Karpas-422 (cell line): ENCODE measurements around the gene PPIL6. TPM values are rescaled to one million over a fixed set of nuclear protein-coding genes. Genes with fewer than 3 reads are reported as not detected.

Experiments used
- DNase-seq: peaks from one replicate; pipeline ENCODE4 v3.0.0-alpha.2; 2015
- H2AFZ ChIP-seq: fragments of 200-600 bp; sonication (generic); 2 replicates; pipeline ENCODE4 v1.6.1; 2014; ENCODE audit warnings: antibody characterized with exemption, low read length, mixed read lengths
- H3K27ac ChIP-seq: fragments of 200-600 bp; sonication (generic); 2 replicates; pipeline ENCODE4 v1.5.1; 2014; ENCODE audit warnings: mild to moderate bottlenecking, low read length, moderate library complexity
- H3K27me3 ChIP-seq: fragments of 200-600 bp; sonication (generic); 2 replicates; pipeline ENCODE4 v1.6.1; 2014; ENCODE audit warnings: low read length, mixed read lengths
- H3K36me3 ChIP-seq: fragments of 200-600 bp; sonication (generic); 2 replicates; pipeline ENCODE4 v1.6.1; 2014; ENCODE audit warnings: low read length, mixed read lengths; ENCODE audit not compliant: insufficient read depth
- H3K4me1 ChIP-seq: fragments of 200-600 bp; sonication (generic); 2 replicates; pipeline ENCODE4 v1.6.1; 2014; ENCODE audit warnings: mild to moderate bottlenecking, low read length, mixed read lengths
- H3K4me2 ChIP-seq: fragments of 200-600 bp; sonication (generic); 2 replicates; pipeline ENCODE4 v1.6.1; 2014; ENCODE audit warnings: low read length, low read depth, mild to moderate bottlenecking; ENCODE audit not compliant: poor library complexity, severe bottlenecking
- H3K4me3 ChIP-seq: fragments of 200-600 bp; sonication (generic); 2 replicates; pipeline ENCODE4 v1.5.1; 2014; ENCODE audit warnings: mild to moderate bottlenecking, antibody characterized with exemption, low read length, mixed read lengths
- H3K79me2 ChIP-seq: fragments of 200-600 bp; sonication (generic); 2 replicates; pipeline ENCODE4 v1.6.1; 2014; ENCODE audit warnings: mild to moderate bottlenecking, low read length, mixed read lengths
- H3K9ac ChIP-seq: fragments of 200-600 bp; sonication (generic); 2 replicates; pipeline ENCODE4 v1.6.0; 2014; ENCODE audit warnings: low read length
- H3K9me2 ChIP-seq: fragments of 200-600 bp; sonication (generic), shearing (Covaris generic); replicated peaks from 2 replicates; pipeline ENCODE4 v1.6.0; 2014; ENCODE audit warnings: mild to moderate bottlenecking, low read length, moderate library complexity; ENCODE audit not compliant: insufficient read depth
- H3K9me3 ChIP-seq: fragments of 300-700, 200-600 bp; sonication (generic); 2 replicates; pipeline ENCODE4 v1.6.1; 2014; ENCODE audit warnings: low read length, mixed read lengths
- H4K20me1 ChIP-seq: fragments of 200-600 bp; sonication (generic); 2 replicates; pipeline ENCODE4 v1.6.1; 2014; ENCODE audit warnings: mild to moderate bottlenecking, antibody characterized with exemption, low read length, low read depth; ENCODE audit not compliant: insufficient read depth
- total RNA-seq: library from RNA; depleted of rRNA; stranded (reverse); fragments of >200 nt; shearing (Covaris generic); gene quantifications from 2 replicates; pipeline ENCODE4 v1.2.3, GENCODE V29; 2014; ENCODE audit warnings: low replicate concordance

Gene PPIL6
- total RNA-seq, 1 experiment from 2014 or later = not detected

- Histone ChIP-seq H3K4me1 (peaks cover 31% of the 10 kb centered on the region), H3K27me3 (no peaks in the 10 kb centered on the region), H3K36me3 (0 out of 2 replicates have a peak, but pooled peaks cover 6% of the 10 kb centered on the region), H4K20me1 (no peaks in the 10 kb centered on the region), H3K9me2 (no peaks in the 10 kb centered on the region), H3K9me3 (no peaks in the 10 kb centered on the region), H3K4me2 (peak overlapping the region; percentile 71), H3K4me3 (peak overlapping the region; percentile 98), H3K9ac (peak overlapping the region; percentile 97), H3K27ac (peak overlapping the region; percentile 86), H2AFZ (peak overlapping the region; percentile 34; the same call in 1 of the 2 replicates), H3K79me2 (peaks cover 25% of the 10 kb centered on the region; the same call in 1 of the 2 replicates)
- peak; percentile 85 for DNase-seq
Observed at GRCh38 chr6:109454496-109455436, 14.3 kb upstream of the PPIL6 start.

DNA sequence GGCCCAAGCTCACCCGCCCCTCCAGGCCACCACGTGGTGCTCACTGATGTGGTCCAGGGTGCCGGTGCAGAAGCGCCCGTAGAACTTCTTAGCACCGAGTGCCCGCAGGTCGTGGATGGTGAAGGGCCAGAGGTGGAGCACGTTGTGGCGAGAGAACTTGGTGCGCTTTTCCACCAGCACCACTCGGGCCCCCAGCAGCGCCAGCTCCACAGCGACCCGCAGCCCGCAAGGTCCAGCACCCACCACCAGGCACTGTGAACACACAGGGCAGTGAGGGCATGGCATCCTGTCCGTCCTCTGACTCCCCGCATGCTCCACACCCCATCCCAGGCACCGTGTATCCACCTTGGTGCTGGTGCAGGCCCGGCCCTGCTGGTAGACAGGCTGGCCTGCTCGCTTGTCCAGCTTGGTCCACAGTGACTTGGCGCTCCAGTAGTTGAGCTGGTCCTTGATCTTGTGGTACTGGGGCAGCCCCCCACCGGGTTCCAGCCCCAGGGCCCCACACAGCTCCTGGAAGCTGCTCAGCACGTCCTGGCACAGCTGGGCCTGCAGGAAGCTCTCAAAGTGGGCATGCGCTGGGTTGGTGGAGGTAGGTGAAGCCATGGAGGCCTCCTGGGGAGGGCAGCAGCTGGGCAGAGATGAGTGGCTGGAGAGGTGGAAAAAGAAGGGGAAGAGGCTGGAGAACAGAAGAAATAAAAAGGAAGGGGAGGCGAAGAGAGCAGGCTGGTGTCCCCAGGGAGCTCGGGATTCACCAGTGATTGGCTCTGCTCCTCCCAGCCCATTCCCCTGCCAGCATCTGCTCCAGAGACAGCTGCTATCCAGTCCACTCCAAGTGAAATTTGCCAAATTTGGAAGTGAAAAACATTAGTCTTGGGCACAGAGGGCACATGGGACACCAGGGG, 13.4 kb upstream of the PPIL6 start:
- H3K4me3 ChIP-seq = peak overlapping the region; percentile 98
- H3K9me3 ChIP-seq = no peaks in the 10 kb centered on the region
- H2AFZ ChIP-seq = peak overlapping the region; percentile 2; the same call in 1 of the 2 replicates
- 0 out of 2 replicates have a peak, but pooled peaks cover 6% of the 10 kb centered on the region for H3K36me3 ChIP-seq
- H3K27me3 ChIP-seq = no peaks in the 10 kb centered on the region
- peak overlapping the region; percentile 71 for H3K4me2 ChIP-seq
- H3K4me1 ChIP-seq = peaks cover 31% of the 10 kb centered on the region
- peak overlapping the region; percentile 86 for H3K27ac ChIP-seq
- peaks cover 25% of the 10 kb centered on the region; the same call in 1 of the 2 replicates for H3K79me2 ChIP-seq
- no peak for DNase-seq
- H3K9ac ChIP-seq = peak overlapping the region; percentile 97
- no peaks in the 10 kb centered on the region for H3K9me2 ChIP-seq
- H4K20me1 ChIP-seq = no peaks in the 10 kb centered on the region

- H3K4me1 ChIP-seq = peaks cover 31% of the 10 kb centered on the region
- no peak overlapping the region for H3K9ac ChIP-seq
- no peak overlapping the region for H3K4me3 ChIP-seq
- no peaks in the 10 kb centered on the region for H4K20me1 ChIP-seq
- H3K27ac ChIP-seq = no peak overlapping the region
- no peak overlapping the region for H3K4me2 ChIP-seq
- H3K36me3 ChIP-seq = 0 out of 2 replicates have a peak, but pooled peaks cover 6% of the 10 kb centered on the region
- H3K9me3 ChIP-seq = no peaks in the 10 kb centered on the region
- DNase-seq = no peak
- H3K9me2 ChIP-seq = no peaks in the 10 kb centered on the region
- peaks cover 25% of the 10 kb centered on the region; the same call in 1 of the 2 replicates for H3K79me2 ChIP-seq
- H2AFZ ChIP-seq = no peak overlapping the region
- H3K27me3 ChIP-seq = no peaks in the 10 kb centered on the region
Observed at GRCh38 chr6:109453156-109453555, 12.7 kb upstream of the PPIL6 start.

DNA sequence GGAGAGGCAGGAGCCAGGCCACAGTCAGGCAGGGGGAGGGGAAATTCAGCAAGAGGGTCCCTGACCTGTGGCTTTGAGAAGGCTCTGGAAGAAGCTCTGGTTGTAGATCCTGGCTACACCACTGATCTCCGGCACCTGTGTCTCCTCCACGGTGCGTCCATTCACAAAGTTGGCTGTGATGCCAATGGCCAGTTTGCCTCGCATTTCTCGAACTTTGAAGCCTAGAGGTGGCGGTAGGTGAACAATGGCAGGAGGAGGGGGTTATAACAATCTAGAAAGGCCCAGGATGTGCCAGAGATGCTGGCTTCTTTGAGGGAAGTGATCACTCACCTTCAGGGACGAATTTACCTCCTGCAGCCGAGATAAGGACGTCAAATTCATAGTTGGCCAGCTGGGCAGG, 11.8 kb upstream of the PPIL6 start:
- H3K4me1 ChIP-seq = peaks cover 21% of the 10 kb centered on the region
- H4K20me1 ChIP-seq = no peaks in the 10 kb centered on the region
- peaks cover 25% of the 10 kb centered on the region; the same call in 1 of the 2 replicates for H3K79me2 ChIP-seq

GRCh38 chr6:109451376-109451775, 10.9 kb upstream of the PPIL6 start:
- peaks cover 13% of the 10 kb centered on the region for H3K4me1 ChIP-seq
- H3K27me3 ChIP-seq = no peaks in the 10 kb centered on the region
- H3K4me3 ChIP-seq = no peak overlapping the region
- H3K79me2 ChIP-seq = peaks cover 19% of the 10 kb centered on the region; the same call in 1 of the 2 replicates
- no peak overlapping the region for H3K9ac ChIP-seq
- no peak for DNase-seq
- H3K36me3 ChIP-seq = 0 out of 2 replicates have a peak, but pooled peaks cover 6% of the 10 kb centered on the region
- no peaks in the 10 kb centered on the region for H3K9me3 ChIP-seq
- H3K9me2 ChIP-seq = no peaks in the 10 kb centered on the region
- H2AFZ ChIP-seq = no peak overlapping the region
- H3K27ac ChIP-seq = no peak overlapping the region
- H4K20me1 ChIP-seq = no peaks in the 10 kb centered on the region
- no peak overlapping the region for H3K4me2 ChIP-seq

More for the DNA sequence above, 11.8 kb upstream of the PPIL6 start:
- Histone ChIP-seq H3K4me2 (no peak overlapping the region), H3K9me3 (no peaks in the 10 kb centered on the region), H3K9me2 (no peaks in the 10 kb centered on the region), H3K9ac (no peak overlapping the region), H3K27me3 (no peaks in the 10 kb centered on the region), H3K36me3 (0 out of 2 replicates have a peak, but pooled peaks cover 6% of the 10 kb centered on the region), H3K4me3 (no peak overlapping the region), H2AFZ (no peak overlapping the region), H3K27ac (no peak overlapping the region)
- no peak for DNase-seq

DNA sequence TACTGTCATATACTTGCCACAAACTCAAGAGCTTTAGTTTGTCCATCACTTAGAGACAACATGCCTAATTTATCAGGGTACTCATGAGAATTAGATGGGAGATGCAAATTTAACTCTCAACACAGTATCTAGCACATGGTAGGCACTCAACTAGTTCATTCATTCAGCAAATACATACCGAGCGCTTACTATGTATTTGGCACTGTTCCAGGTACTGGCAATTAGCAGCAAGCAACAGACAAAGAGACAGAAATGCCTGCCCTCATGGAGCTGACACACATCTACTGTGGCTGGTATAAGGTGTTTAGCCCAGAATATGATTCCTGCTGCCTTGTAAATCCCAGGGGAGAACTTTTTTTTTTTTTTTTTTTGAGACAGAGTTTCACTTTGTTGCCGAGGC, 10.4 kb upstream of the PPIL6 start:
- Histone ChIP-seq H3K36me3 (0 out of 2 replicates have a peak, but pooled peaks cover 6% of the 10 kb centered on the region), H3K27me3 (no peaks in the 10 kb centered on the region), H3K4me3 (no peak overlapping the region), H3K9me3 (no peaks in the 10 kb centered on the region), H4K20me1 (no peaks in the 10 kb centered on the region), H3K9ac (no peak overlapping the region), H3K4me2 (no peak overlapping the region), H3K27ac (no peak overlapping the region), H3K9me2 (no peaks in the 10 kb centered on the region), H2AFZ (no peak overlapping the region), H3K4me1 (peaks cover 9% of the 10 kb centered on the region), H3K79me2 (peaks cover 16% of the 10 kb centered on the region; the same call in 1 of the 2 replicates)
- peak; percentile 53 for DNase-seq

DNA sequence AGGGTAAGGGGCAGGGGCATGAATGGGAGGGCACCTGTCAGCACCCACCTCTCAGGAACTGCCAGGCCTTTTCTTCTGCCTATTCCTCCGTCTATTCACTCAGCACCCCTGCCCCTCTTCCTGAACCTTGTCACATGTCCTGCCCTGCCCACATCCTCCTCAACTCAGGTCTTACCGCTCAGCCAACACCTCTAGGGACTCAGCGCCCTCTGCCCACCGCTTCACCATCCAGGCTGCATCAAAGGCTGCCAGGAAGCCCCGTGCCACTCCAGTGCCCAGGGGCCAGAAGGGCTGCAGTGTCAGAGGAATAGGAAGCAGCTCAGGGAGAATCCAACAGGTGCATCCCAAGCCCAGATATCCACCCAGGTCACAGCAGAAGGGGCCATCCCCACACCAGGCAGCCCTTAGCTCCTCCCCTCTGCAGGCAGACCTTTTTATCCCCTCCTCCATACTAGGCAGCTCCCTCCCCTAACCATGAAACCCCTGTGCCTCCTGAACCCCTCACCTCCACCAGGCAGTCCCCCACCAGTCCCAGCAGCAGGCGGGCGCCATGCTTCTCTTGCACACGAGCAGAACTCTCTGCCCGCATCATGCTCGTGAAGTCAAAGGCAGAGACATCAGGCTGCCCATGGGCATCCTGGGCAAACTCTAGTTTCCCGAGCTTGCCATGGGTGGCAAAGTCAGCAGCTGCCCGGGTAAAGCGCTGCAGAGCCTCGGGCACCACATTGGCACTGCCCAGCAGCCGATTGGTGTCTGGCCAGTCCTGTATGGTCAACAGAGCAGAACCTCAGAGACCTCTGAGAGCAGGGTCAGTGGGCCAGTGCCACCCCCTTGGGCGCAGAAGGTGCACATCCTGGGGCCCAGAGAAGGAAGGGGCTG, 9.6 kb upstream of the PPIL6 start:
- H3K36me3 ChIP-seq = 0 out of 2 replicates have a peak, but pooled peaks cover 6% of the 10 kb centered on the region

More for the DNA sequence above, 9.6 kb upstream of the PPIL6 start:
- H3K4me1 ChIP-seq = peaks cover 9% of the 10 kb centered on the region
- no peaks in the 10 kb centered on the region for H3K9me2 ChIP-seq
- no peaks in the 10 kb centered on the region for H3K9me3 ChIP-seq
- H3K27me3 ChIP-seq = no peaks in the 10 kb centered on the region
- no peak for DNase-seq
- no peak overlapping the region for H3K4me3 ChIP-seq
- H3K27ac ChIP-seq = no peak overlapping the region
- no peak overlapping the region for H3K4me2 ChIP-seq
- H2AFZ ChIP-seq = no peak overlapping the region
- H4K20me1 ChIP-seq = no peaks in the 10 kb centered on the region
- H3K79me2 ChIP-seq = peaks cover 13% of the 10 kb centered on the region; the same call in 1 of the 2 replicates
- no peak overlapping the region for H3K9ac ChIP-seq
